HG02970 (cell line): Measurements from ENCODE around the gene CCDC13.

Experiments
- ATAC-seq: cut with Tn5 transposase; IDR thresholded peaks from one replicate; pipeline ENCODE4 v1.9.1; 2021; ENCODE audit warnings: mild to moderate bottlenecking, moderate library complexity, moderate number of reproducible peaks; ENCODE audit not compliant: unreplicated experiment, low FRiP score

CCDC13 gene

DNA sequence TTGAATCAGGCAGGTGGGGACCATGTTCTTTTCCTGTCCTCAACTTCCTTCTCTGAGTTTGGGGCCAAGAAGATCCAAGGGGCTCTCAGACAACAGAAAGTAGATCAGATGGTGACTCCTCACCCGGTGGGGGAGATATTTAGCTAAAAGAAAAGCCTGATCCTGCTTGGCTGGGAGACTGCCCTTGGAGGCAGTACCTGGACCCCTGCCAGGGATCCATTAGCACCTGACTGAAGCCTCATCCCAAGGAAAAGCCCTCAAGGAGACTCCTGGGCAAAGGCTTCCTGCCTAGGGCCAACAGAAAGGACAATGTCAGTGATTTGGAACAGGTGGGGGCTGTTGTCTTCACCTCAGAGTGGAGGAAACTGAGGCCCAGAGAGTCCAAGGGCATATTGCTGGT, 37.0 kb downstream of the CCDC13 start:
- no peak for ATAC-seq

DNA sequence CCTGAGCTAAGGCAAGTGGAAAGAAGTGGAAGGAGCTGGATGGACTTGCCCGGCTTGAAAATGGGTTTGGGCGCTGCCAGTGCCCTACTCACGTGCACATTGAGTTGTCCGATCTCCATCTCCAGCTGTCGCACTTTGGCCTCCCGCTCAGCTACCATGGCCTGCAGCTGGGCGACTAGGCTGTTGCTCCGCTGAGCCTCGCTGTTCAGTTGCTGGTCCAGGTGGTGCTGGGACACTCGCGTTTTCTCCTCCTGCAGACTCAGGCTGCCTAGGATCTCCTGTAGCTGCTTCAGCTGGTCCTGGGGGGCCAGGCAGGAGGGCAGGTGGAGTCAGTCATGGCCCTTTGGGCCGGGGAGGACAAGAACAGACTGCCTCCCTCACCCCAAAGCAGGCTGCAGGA, 37.4 kb downstream of the CCDC13 start:
- no peak for ATAC-seq

DNA sequence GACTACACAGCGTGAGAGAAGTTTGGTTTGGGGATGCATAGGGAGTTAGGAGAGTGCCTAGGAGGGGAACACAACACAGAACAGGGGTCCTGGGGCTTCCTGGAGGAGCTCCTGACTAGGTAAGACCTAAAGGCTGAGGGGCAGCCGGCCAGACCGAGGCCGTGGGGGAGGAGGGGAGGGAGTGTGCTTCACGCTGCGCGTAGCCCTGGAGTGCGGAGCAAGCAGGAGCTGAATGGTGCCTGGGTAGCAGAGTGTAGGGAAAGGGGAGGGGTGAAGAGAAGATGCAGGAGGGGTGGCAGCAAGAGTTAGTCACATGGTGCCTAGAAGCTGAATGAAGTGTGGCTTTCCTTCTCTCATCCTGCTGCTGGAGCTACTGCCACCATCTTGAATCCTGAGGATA, 38.0 kb downstream of the CCDC13 start:
- no peak for ATAC-seq

DNA sequence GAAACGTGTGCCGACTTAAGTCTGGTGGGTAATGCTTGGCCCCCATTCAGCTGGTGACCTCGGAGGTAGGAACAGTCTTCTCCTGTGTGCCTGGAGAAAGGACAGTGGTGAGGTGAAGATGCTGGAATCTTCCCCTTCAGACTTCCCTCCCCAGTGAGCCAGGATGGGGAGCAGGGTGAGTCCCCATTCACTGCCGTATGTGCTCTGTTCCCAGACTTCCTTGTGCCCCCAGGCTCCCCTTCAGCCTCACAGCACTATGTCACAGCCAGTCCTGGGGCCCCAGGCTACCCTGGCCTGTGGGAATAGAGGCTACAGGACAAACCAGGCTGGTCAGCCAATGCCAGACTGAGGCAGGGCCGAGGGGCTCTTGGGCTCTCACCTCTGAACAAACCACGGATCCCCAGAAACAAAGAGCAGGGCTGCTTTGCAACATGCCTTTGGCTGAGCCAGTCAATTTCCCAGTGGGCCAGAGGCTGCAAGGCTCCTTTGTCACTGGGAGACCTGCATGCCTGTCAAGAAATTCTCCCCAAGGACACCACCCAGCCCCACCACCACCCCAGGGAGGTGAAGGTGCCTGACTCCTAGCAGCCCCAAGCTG, 38.7 kb downstream of the CCDC13 start:
- ATAC-seq: no peak

DNA sequence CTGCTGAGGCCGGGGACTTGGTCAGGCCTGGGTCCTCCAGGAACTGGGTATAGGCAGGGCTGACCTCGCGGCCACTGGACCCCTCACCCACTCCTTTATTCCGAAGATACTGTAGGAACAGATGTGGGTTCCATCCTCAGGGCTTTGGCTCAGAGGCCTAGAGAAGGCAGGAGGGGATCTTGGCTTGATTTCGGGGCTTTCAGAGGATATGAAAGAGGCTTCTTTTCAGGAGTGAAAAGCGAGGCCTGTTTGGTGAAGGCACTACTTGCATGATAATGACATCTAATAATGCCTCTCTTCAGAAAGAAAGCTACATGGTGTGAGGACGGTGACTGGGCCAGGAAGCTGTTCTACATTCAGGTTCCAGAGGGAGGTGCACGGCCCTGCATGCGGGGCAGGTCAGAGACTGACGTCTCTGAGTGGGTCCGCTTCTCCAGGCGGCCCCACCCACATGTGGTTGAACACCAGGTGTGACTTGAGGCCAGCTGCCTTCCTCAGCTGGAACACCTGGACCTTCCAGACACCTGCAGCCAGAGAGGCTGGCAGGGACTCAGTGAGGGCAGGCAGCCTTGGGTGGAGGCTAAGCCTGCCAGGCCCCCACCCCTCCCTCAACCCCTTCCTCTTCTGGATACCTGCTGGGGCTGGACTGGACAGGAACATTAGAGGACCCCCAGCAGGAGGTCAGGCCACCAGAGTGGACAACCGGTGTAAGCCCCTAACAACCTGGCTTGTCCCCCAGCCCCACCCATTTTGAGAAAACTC, 39.4 kb downstream of the CCDC13 start:
- no peak for ATAC-seq

DNA sequence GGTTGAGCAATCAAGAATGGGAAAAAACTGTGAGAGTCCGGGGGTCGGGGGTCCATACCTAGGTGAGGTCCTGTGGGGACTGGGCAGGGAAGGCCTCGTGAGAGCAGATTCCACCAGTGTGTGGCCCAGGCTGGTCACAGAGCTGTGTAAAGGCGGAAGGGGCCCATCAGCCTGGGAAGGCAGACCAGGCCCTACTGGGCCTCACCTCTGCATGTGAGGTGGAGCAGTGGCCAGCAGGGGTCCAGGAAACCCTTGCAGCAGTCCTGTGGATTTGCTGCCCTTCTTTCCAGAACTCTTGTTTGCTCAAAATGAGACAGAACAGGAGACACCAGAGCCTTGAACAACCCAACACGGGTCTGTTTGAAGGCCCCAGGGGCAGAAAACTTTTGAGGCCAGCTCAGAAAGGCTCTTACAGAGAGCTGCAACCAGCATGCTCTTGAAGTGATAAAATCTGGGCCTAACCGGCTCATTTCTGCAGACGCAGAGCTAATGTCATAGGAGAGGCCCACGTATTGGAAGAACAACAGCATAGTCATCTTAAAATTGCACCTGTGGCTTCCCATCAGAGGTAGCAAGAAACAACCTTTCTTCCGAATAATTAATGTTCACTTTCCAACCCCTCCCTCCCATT, 40.1 kb downstream of the CCDC13 start:
- no peak for ATAC-seq

DNA sequence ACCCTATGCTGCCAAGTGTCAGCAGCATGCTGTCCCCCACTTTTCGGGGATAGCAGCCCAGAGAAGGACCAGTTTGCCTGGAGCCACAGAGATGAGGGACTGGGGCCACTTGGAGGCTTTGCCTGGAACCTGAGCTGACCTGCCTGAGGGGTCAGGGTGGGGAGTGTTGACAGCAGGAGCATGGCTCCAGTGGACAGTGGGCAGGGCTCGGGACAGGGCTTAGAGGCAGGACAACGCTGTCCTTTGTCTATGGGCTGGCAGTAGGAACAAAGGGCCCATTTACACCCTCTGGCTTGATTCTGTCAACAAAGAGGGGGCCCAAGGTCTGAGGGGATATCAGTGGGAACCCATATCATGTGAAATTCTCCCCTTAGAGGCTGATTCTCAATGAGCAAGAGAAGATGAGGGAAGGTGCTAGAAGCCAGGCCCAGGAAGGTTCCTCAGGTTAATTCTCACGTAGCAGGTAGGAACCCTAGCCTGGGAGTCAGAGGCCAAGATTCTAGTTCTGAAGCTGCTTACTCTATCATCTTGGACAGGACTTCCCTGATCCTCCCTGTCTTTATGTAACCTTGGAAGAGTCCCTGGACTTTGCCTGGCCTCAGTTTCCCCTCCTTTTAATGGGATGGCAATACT, 40.7 kb downstream of the CCDC13 start:
- no peak for ATAC-seq

DNA sequence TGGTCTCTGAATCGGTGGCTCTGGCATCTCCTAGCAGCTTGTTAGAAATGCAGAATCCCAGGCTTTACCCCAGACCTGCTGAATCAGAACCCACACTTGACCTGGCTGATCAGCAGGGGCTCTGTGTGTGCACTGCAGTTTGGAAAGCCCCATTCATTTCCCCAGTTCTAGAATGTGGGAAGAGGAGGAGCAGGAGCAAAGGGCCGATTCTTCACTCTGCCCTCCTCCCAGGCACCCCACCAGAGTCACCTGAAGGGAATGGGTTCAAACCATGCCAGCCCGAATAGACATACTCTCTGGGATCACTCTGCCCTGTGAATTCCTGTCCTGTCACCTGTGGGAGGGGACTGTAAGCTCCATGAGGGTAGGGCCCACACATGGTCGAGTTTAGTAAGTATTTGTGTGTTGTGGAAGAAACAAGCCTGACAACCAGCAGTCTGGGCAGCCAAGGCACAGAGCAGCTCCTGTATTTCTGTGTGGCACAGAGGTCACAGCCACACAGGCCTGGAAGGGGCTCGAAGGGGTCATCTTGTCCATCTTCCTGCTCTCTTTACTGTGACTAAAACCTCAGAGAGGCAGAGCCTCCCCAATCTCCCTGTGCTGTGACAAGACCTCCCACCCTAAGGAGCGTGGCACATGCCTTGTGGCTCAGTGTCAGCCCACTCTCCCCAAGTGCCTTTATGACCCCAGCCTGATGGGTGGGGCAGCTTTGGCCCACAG, 41.4 kb downstream of the CCDC13 start:
- ATAC-seq: no peak

DNA sequence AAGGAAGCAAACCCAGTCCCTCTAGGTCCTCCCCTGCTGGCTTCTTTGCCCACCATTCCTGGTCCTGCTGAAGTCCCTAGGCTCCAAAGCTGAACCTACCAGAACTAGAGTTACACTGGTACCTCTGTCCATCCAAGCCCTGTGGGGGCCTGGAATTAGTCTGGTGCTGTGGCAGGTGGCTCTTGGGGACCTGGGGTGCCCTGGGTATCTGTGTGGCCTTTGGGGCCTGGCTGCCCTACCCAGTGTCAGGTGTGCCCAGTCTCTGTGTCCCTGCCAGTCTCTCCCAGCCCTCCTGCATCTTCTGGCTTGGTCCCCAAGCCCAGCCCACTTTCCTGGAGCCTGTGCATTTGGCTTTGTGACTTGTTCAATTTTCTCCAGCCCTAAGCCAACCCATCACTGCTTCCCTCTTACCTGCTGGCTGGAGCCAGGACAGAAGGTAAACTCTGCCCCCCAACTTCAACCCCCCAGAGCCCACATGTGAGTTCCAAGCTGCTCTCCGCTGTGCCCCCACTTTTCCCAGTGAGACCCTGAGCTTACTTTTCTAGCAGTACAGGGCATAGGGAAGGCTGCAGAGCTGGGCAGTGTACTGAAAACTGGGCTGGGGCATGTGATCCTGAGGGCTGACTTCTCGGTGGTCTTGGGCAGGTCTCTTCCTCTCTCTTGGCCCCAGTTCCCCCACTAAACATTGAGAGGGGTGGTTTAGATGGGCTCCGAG, 42.2 kb downstream of the CCDC13 start:
- no peak for ATAC-seq

DNA sequence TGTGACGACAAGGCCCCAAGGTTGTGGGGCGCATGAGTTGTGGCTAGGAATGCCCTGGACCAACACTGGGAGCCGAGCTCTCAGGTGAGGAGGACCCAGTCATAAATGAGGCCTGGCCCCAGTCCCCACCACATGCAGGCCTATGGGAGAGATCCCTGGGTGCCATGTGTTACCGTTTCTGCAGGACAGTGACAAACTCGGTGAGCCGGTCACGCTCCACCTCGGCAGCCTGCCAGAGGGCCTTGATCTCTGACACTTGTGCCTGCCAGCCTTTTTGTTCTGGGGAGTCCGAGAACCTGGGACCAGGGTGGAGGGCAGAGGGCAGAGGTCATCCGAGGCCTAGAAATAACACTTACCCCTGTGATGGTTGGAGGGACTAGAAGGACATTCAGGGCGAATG, 42.8 kb downstream of the CCDC13 start:
- no peak for ATAC-seq

DNA sequence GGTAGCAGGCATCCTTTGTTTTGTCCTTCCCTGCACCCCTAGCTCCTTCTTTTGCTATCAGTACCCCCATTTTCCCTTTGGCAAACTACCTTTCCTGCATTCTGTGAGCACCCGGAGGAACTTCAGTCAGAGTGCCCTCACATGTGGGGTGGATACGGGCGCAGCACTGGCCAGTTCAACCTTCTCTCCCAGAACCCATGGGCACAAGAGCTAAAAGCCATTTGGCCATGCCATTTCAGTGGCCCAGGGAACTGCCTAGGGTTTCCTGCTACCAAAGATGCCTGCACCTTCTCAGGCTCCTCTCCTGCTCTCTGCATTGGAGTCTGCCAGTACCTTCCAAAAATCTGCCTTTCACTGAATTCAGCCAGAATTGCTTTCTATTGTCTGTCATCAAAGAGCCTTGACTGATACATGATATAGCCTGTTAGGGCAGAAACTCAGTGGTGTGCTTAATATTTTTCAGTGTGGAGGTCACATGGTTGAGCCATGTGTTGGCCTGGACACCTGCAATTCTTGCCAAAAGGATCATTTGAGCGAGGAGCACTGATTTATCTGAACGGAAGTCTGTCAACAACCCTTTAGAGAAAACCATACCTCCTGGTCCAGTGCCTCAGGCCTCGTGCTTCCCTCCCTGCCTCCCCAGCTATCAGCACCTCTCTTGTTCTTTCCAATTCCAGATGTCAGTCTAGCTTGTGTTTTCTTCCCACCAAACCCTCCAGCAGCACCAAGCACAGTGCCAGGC, 43.5 kb downstream of the CCDC13 start:
- no peak for ATAC-seq

DNA sequence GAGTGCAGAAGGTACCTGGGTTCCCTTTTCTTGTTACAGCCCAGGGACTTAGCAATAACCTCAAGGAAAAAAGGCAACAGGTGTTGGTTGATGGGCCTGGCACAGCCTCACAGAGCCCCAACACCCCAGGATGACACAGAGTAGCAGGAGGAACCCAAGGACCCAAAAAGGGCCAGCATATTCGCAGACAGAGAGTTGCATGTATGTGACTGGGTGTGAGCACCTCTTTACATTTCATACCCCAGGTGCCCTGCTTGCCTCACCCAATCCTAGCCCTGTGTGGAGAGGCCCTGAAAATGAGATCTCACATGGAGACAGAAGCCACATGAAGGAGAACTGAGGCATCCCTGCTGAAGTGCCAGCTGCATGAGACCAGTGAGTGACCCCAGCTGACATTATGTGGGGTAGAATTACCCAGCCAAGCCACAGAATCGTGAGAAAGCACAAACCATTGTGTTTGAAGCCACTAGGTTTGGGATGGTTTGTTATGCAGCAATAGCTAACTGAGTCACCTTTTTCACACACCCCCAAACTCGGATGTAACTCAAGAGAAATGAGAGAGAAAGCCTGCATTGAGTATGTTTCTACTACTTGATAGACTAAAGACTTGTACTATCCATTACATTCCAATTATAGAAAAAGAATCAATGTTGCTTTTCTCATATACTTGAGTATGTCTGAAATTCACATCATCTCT, 44.2 kb downstream of the CCDC13 start:
- ATAC-seq: no peak

DNA sequence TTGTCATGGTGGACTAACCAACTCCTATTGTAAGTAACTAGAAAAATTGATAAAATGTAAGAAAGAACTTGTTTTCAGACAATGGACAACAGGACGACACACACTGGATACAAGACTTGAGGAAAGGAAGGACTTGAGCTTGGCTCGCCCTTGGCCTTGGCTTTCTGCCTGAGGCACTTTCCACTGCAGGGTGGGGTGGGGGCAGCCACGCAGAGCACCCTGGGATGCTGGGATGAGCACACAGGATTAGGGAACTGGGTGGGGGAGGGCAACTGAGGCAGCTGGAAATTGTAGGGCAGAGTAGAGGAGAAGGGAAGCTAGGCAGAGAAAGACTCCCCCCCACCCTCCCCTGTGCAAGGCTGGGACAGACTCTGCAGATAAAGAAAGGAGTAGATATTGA, 45.0 kb downstream of the CCDC13 start:
- ATAC-seq: no peak

DNA sequence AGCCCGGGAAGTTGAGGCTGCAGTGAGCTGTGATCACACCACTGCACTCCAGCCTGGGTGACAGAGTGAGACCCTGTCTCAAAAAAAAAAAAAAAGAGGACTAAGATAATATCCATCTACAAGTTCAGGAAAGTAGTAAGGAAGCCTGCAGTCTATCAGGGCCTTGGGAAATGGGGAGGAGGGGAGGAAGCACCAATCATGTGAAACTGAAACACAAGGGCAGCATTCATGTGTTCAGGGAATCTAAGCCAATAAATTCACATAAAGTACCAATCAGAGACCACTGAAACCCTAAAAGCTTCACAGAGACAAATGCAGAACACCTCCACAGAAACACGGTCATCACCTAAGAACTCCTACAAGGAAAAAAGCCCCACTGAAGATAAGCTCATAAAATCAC, 47.6 kb downstream of the CCDC13 start:
- no peak for ATAC-seq

DNA sequence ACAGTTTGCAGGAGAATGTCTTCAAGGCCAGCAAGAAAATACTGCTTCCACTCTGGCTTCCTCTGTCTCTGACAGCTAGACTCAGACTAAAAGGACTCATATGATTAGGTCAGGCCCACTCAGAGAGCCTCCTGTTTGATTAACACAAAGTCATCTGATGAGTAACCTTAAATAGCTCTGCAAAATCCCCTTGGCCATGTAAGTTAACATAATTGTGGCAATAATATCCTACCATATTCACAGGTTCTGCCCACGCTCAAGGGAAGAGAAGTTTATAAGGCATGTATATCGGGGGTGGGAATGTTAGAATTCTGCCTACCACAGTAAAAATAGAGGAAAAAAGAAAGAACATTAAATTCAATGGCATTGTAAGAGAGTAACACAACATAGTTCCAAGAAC, 49.8 kb downstream of the CCDC13 start:
- no peak for ATAC-seq
